K562 (cell line): ENCODE results near the gene EXOC4. TPM values are rescaled to one million over a fixed set of nuclear protein-coding genes. Genes with fewer than 3 reads are reported as not detected.

Experiments used
- CBFA2T2 ChIP-seq: fragments of 450-650 bp; conservative IDR thresholded peaks from 2 replicates; pipeline ENCODE4 v1.6.1; 2017; ENCODE audit warnings: mild to moderate bottlenecking
- ETS1 ChIP-seq: conservative IDR thresholded peaks from 2 replicates; pipeline ENCODE4 v1.6.1; 2011; ENCODE audit warnings: low read depth, mild to moderate bottlenecking, low read length; ENCODE audit not compliant: control insufficient read depth
- KDM5B ChIP-seq: fragments of 200-600 bp; sonication (generic); IDR thresholded peaks from 2 replicates; pipeline ENCODE4 v1.6.1; 2012; ENCODE audit warnings: low read depth, mild to moderate bottlenecking, moderate library complexity, low read length, control low read depth, inconsistent platforms; ENCODE audit not compliant: insufficient replicate concordance
- KHSRP ChIP-seq: fragments of 450-650 bp; IDR thresholded peaks from 2 replicates; pipeline ENCODE4 v1.6.1; 2017
- NCOR1 ChIP-seq: fragments of 450-650 bp; IDR thresholded peaks from 2 replicates; pipeline ENCODE4 v1.6.1; 2016; ENCODE audit warnings: mild to moderate bottlenecking, moderate library complexity
- POLR2AphosphoS5 ChIP-seq: IDR thresholded peaks from 2 replicates; pipeline ENCODE4 v1.6.1; 2011; ENCODE audit warnings: mild to moderate bottlenecking, low read depth, low read length, moderate library complexity; ENCODE audit not compliant: control insufficient read depth, insufficient read depth
- RBM17 ChIP-seq: fragments of 200-400 bp; formaldehyde crosslinking; IDR thresholded peaks from 2 replicates; pipeline ENCODE4 v1.6.1; 2017; ENCODE audit warnings: low read depth, mild to moderate bottlenecking, low read length, borderline replicate concordance
- SETDB1 ChIP-seq: IDR thresholded peaks from one replicate; pipeline ENCODE4 v1.6.1; 2012; ENCODE audit warnings: low read length, control low read depth, inconsistent platforms
- ZBTB12 ChIP-seq: fragments of 250-450 bp; sonication (Bioruptor Pico); IDR thresholded peaks from 2 replicates; pipeline ENCODE4 v1.4.0; 2020
- ZBTB40 ChIP-seq, 2 experiments: fragments of 450-650 bp in 1 of 2; sonication (generic) in 1 of 2; formaldehyde crosslinking in 1 of 2; IDR thresholded peaks; 2 replicates each; pipeline versions ENCODE4 v1.7.1 to v1.9.0; 2016 to 2022; ENCODE audit warnings: inconsistent platforms in 1 of 2, mild to moderate bottlenecking in 1 of 2, missing genetic modification reagents in 1 of 2
- ZNF124 ChIP-seq: sonication (generic); formaldehyde crosslinking; IDR thresholded peaks from 2 replicates; pipeline ENCODE4 v1.8.1; 2022; ENCODE audit warnings: missing genetic modification reagents
- ZNF324 ChIP-seq: fragments of 250-450 bp; sonication (Bioruptor Pico); IDR thresholded peaks from 2 replicates; pipeline ENCODE4 v1.4.0; 2020; ENCODE audit warnings: mild to moderate bottlenecking
- ZNF583 ChIP-seq: fragments of 250-450 bp; sonication (Bioruptor Pico); IDR thresholded peaks from 2 replicates; pipeline ENCODE4 v1.4.0; 2020
- polyA plus RNA-seq, 8 experiments: library from polyadenylated mRNA; depleted of rRNA in 4 of 8; stranded (reverse) in 5 of 8; unstranded in 3 of 8; fragments of >200 nt; fragmentation: Nextera tagmentation in 2 of 8; fragmentation: Illumina TruSeq in 1 of 8; extraction: Ambion mirVana in 2 of 8; extraction: Trizol in 1 of 8; gene quantifications; 2 replicates each; pipeline versions ENCODE4 v1.2.1 to v1.2.3, GENCODE V29; 2011 to 2014; ENCODE audit warnings: inconsistent platforms in 1 of 8, missing spikeins in 1 of 8
- total RNA-seq, 7 experiments: library from RNA; depleted of rRNA in 6 of 7; stranded (reverse); fragments of >200 nt in 6 of 7; fragmentation: Illumina TruSeq in 2 of 7; extraction: Trizol in 2 of 7; gene quantifications; 2 replicates each; pipeline versions ENCODE4 v1.2.1 to v1.2.3, GENCODE V29; 2011 to 2021; ENCODE audit warnings: low replicate concordance in 1 of 7

EXOC4 gene
- total and polyA plus RNA-seq, 9 of the 15 experiments (the other 6 are each of a cell fraction or from before 2014, with no cell fraction given), result 18.5 to 73.1 (median 46.6) TPM

GRCh38 chr7:133985300-133985699 is 732.4 kb downstream of the EXOC4 start (continued):
- TF ChIP-seq ZBTB40 (IDR thresholded peaks at IDR 0.05) (no peak), ZBTB40 (CRISPR knock-in tag; IDR thresholded peaks at IDR 0.05) (no peak), ZNF124 (CRISPR knock-in tag) (no peak), POLR2AphosphoS5 (no peak), KHSRP (no peak), ETS1 (no peak), NCOR1 (peak; percentile 58), ZBTB12 (no peak), ZNF583 (CRISPR knock-in tag) (no peak), SETDB1 (no peak), CBFA2T2 (peak; percentile 67), ZNF324 (CRISPR knock-in tag) (no peak), RBM17 (no peak), KDM5B (no peak)
